ENCODE results near the gene E2F4. TPM values are rescaled to one million over a fixed set of nuclear protein-coding genes. Genes with fewer than 3 reads are reported as not detected.
A peak's percentile ranks its signal among the peaks of the same experiment; 100 is the strongest.

Gene E2F4
- total and polyA plus RNA-seq, 9 of the 15 experiments (the other 6 are each of a cell fraction or from before 2014, with no cell fraction given): 9.7 to 139 (median 106) TPM

DNA sequence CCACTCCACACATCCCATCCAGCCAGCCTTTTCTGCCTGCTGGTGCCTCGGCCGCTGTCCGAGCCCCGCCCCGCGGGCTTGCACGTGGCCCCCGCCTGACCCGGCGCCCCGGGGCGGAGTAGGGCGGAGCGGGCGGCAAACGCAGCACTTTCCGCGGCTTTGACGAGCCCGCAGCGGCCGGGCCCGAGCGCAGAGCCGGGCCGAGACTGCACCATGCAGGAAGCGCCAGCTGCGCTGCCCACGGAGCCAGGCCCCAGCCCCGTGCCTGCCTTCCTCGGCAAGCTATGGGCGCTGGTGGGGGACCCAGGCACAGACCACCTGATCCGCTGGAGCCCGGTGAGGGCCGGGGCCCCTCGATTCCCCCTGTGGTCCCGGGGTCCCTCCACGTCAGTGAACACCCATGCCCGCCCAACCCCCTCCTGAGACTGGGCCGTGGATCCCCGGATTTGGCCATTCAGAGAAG lies 27.3 kb upstream of the E2F4 start, which contains the start of gene HSF4 (continued):
- TF ChIP-seq YY1 (IDR thresholded peaks at IDR 0.05; ENCODE audit: borderline replicate concordance in 1 of 3, control insufficient read depth in 1 of 3, extremely low read depth in 1 of 3, insufficient read depth in 3 of 3, insufficient read length in 1 of 3, insufficient replicate concordance in 2 of 3, low read depth in 1 of 3, low read length in 2 of 3): peak in 1 of 3 experiments; percentile 40
- TF ChIP-seq SIN3A (IDR thresholded peaks at IDR 0.05; ENCODE audit: borderline replicate concordance in 2 of 2, control insufficient read depth in 1 of 2, low read depth in 2 of 2, low read length in 2 of 2): peak in 1 of 2 experiments; percentile 49; a peak in 1 of 4 replicates
- no peak for TF ChIP-seq KLF6 (CRISPR knock-in tag; IDR thresholded peaks at IDR 0.05; ENCODE audit: borderline replicate concordance)
- TF ChIP-seq CTBP1 (IDR thresholded peaks at IDR 0.05; ENCODE audit: borderline replicate concordance): peak; percentile 71; the same call in 1 of the 2 replicates
- TF ChIP-seq, protein P1, sequence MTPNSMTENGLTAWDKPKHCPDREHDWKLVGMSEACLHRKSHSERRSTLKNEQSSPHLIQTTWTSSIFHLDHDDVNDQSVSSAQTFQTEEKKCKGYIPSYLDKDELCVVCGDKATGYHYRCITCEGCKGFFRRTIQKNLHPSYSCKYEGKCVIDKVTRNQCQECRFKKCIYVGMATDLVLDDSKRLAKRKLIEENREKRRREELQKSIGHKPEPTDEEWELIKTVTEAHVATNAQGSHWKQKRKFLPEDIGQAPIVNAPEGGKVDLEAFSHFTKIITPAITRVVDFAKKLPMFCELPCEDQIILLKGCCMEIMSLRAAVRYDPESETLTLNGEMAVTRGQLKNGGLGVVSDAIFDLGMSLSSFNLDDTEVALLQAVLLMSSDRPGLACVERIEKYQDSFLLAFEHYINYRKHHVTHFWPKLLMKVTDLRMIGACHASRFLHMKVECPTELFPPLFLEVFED (CRISPR knock-in tag; conservative IDR thresholded peaks at IDR 0.05): no peak
- peak; percentile 95 for TF ChIP-seq HMGN3 (IDR thresholded peaks at IDR 0.05; ENCODE audit: borderline replicate concordance, extremely low read depth, insufficient read length, low read depth, low read length)
- peak; percentile 81 for TF ChIP-seq RB1 (IDR thresholded peaks at IDR 0.05; ENCODE audit: low read depth)
- no peak for TF ChIP-seq ZNF668 (CRISPR knock-in tag; IDR thresholded peaks at IDR 0.05)
- no peak for TF ChIP-seq ZNF551 (CRISPR knock-in tag; IDR thresholded peaks at IDR 0.05)
- no peak for TF ChIP-seq ZNF197 (CRISPR knock-in tag; IDR thresholded peaks at IDR 0.05; ENCODE audit: low read depth)
- TF ChIP-seq, protein P2, sequence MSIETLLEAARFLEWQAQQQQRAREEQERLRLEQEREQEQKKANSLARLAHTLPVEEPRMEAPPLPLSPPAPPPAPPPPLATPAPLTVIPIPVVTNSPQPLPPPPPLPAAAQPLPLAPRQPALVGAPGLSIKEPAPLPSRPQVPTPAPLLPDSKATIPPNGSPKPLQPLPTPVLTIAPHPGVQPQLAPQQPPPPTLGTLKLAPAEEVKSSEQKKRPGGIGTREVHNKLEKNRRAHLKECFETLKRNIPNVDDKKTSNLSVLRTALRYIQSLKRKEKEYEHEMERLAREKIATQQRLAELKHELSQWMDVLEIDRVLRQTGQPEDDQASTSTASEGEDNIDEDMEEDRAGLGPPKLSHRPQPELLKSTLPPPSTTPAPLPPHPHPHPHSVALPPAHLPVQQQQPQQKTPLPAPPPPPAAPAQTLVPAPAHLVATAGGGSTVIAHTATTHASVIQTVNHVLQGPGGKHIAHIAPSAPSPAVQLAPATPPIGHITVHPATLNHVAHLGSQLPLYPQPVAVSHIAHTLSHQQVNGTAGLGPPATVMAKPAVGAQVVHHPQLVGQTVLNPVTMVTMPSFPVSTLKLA (conservative IDR thresholded peaks at IDR 0.05): peak; percentile 59 to 90
- TF ChIP-seq, protein P3, sequence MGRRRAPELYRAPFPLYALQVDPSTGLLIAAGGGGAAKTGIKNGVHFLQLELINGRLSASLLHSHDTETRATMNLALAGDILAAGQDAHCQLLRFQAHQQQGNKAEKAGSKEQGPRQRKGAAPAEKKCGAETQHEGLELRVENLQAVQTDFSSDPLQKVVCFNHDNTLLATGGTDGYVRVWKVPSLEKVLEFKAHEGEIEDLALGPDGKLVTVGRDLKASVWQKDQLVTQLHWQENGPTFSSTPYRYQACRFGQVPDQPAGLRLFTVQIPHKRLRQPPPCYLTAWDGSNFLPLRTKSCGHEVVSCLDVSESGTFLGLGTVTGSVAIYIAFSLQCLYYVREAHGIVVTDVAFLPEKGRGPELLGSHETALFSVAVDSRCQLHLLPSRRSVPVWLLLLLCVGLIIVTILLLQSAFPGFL (CRISPR knock-in tag; IDR thresholded peaks at IDR 0.05): peak; percentile 64; the same call in 1 of the 2 replicates
- TF ChIP-seq ZNF75A (CRISPR knock-in tag; IDR thresholded peaks at IDR 0.05): no peak
- no peak for TF ChIP-seq HNRNPUL1 (IDR thresholded peaks at IDR 0.05; ENCODE audit: low read length)
- no peak for TF ChIP-seq PYGO2 (tag; IDR thresholded peaks at IDR 0.05)
- peak; percentile 11; the same call in 1 of the 2 replicates for TF ChIP-seq ESRRA (IDR thresholded peaks at IDR 0.05; ENCODE audit: borderline replicate concordance, low read depth)
- peak; percentile 54; the same call in 1 of the 2 replicates for TF ChIP-seq KDM2B (CRISPR knock-in tag; IDR thresholded peaks at IDR 0.05)
- TF ChIP-seq NFE2L1 (tag; IDR thresholded peaks at IDR 0.05; ENCODE audit: borderline replicate concordance, low read depth): no peak
- TF ChIP-seq, protein P4, sequence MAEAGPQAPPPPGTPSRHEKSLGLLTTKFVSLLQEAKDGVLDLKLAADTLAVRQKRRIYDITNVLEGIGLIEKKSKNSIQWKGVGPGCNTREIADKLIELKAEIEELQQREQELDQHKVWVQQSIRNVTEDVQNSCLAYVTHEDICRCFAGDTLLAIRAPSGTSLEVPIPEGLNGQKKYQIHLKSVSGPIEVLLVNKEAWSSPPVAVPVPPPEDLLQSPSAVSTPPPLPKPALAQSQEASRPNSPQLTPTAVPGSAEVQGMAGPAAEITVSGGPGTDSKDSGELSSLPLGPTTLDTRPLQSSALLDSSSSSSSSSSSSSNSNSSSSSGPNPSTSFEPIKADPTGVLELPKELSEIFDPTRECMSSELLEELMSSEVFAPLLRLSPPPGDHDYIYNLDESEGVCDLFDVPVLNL (CRISPR knock-in tag; IDR thresholded peaks at IDR 0.05; ENCODE audit: low read depth): no peak
- TF ChIP-seq SOX6 (IDR thresholded peaks at IDR 0.05): peak; percentile 52; the same call in 1 of the 2 replicates
- peak; percentile 37; the same call in 1 of the 2 replicates for TF ChIP-seq ETV5 (CRISPR knock-in tag; IDR thresholded peaks at IDR 0.05; ENCODE audit: low read depth)
- peak; percentile 90 for TF ChIP-seq HNRNPK (IDR thresholded peaks at IDR 0.05; ENCODE audit: low read depth, low read length, poor library complexity, severe bottlenecking)
